Thyroid gland (tissue), 4 donors: ENCODE results near the gene TMEM88.

Experiments used
- CTCF ChIP-seq, 6 experiments: fragments of 200-600 bp in 3 of 6; fragments of 450-650 bp in 3 of 6; sonication (generic) in 3 of 6; IDR thresholded peaks; one replicate each; pipeline ENCODE4 v1.5.1; 2016 to 2019; ENCODE audit warnings: antibody characterized with exemption in 6 of 6, mild to moderate bottlenecking in 2 of 6, inconsistent platforms in 1 of 6, moderate library complexity in 1 of 6
- POLR2A ChIP-seq, 2 donors: fragments of 450-650 bp; IDR thresholded peaks; one replicate each; pipeline ENCODE4 v1.6.1; 2017; ENCODE audit warnings: antibody characterized with exemption in 2 of 2, mild to moderate bottlenecking in 2 of 2, moderate library complexity in 1 of 2

GRCh38 chr17:7839876-7840261 is 15.0 kb upstream of the TMEM88 start:
- no peak for TF ChIP-seq POLR2A (IDR thresholded peaks at IDR 0.05)
- no peak for TF ChIP-seq CTCF (IDR thresholded peaks at IDR 0.05)
